ENCODE results near the gene CELF1.
A peak's percentile ranks its signal among the peaks of the same experiment; 100 is the strongest.
"Not testable (repeated sequence)": the region's sequence is repeated elsewhere in the genome, so short reads cannot be mapped to it uniquely, and the experiment has no call there.

CELF1 gene

DNA sequence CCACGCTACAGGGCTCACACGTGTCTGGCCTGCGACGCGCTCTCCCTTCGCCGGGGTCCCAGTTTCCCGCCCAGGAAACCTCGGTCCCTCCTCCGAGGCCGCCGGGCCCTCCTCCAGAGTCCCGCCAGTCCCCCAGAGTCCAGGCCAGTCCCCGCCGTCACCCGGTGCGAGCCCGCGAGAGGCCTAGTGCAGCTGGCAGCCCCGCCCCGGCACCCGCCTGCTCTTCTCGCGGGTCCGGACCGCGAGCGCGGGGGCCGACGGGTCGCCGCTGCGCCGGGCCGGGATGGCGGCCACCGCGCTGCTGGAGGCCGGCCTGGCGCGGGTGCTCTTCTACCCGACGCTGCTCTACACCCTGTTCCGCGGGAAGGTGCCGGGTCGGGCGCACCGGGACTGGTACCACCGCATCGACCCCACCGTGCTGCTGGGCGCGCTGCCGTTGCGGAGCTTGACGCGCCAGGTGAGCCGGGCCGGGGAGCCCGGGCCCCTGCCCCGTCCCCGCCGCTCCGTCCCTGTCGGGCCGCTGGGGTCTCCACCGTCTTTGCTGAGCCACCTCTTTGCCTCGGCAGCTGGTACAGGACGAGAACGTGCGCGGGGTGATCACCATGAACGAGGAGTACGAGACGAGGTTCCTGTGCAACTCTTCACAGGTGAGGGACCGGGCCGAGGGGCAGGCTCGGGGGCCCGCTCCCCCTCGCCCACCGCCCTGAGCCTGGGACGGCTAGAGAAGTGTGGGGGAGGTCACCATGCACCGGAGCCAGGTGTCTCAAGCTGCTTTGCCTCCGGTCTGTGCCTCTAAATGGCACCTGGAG is 12.6 kb upstream of the CELF1 start, which contains the start of gene PTPMT1:
Gene PTPMT1 (plus strand): TSS at position 260 of the 809 bp plus-strand sequence. CDS start 24 bp downstream, at position 284.
- Mint-ChIP-seq H3K27me3 (no peaks in the 10 kb centered on the region), H3K4me1 (peaks cover 31% of the 10 kb centered on the region), H3K27ac (peak within 1 kb of the TSS; percentile 82), H3K4me3 (peak within 1 kb of the TSS; percentile 76), H3K9me3 (no peaks in the 10 kb centered on the region), H3K36me3 (peaks cover 17% of the 10 kb centered on the region)
- CTCF ChIA-PET: interaction anchor here (0.7 to 2.0 kb wide), 3 partner anchors 12 to 87 kb away, joined by 3 to 8 read pairs (median 3); partner anchors contain the start of gene CELF1
- DNase-seq: peak; percentile 80

GRCh38 chr11:47564933-47565339 is 12.0 kb upstream of the CELF1 start:
- Mint-ChIP-seq H3K27ac (peak overlapping the region; percentile 62), H3K4me3 (peak overlapping the region; percentile 76), H3K36me3 (peaks cover 17% of the 10 kb centered on the region), H3K4me1 (peaks cover 31% of the 10 kb centered on the region), H3K9me3 (no peaks in the 10 kb centered on the region), H3K27me3 (no peaks in the 10 kb centered on the region)
- no peak for DNase-seq
- CTCF ChIA-PET: interaction anchor here (1.2 to 2.0 kb wide), 3 partner anchors 12 to 387 kb away, joined by 3 to 8 read pairs (median 4); partner anchors contain the start of gene CELF1

DNA sequence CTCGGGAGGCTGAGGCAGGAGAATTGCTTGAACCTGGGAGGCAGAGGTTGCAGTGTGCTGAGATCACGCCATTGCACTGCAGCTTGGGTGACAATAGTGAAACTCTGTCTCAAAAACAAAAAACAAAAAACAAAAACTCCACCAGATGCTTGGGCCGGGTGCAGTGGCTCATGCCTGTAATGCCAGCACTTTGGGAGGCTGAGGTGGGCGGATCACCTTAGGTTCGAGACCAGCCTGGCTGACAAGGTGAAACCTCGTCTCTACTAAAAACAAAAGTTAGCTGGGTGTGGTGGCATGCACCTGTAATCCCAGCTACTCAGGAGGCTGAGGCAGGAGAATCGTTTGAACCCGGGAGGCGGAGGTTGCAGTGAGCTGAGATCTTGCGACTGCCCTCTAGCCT is 11.4 kb upstream of the CELF1 start:
- not testable (repeated sequence) for DNase-seq, H3K9me3 Mint-ChIP-seq, H3K27me3 Mint-ChIP-seq
- H3K36me3 Mint-ChIP-seq: peaks cover 11% of the 10 kb centered on the region
- peak overlapping the region; percentile 67 for H3K27ac Mint-ChIP-seq
- peaks cover 31% of the 10 kb centered on the region for H3K4me1 Mint-ChIP-seq
- CTCF ChIA-PET: interaction anchor here (1.2 to 2.0 kb wide), 3 partner anchors 11 to 386 kb away, joined by 3 to 8 read pairs (median 4); partner anchors contain the start of gene CELF1
- peak overlapping the region; percentile 56 for H3K4me3 Mint-ChIP-seq

GRCh38 chr11:47562393-47562792 is 9.5 kb upstream of the CELF1 start:
- H3K36me3 Mint-ChIP-seq, H3K27ac Mint-ChIP-seq, CTCF ChIA-PET, H3K27me3 Mint-ChIP-seq, H3K4me3 Mint-ChIP-seq, DNase-seq, H3K9me3 Mint-ChIP-seq: not testable (repeated sequence)
- H3K4me1 Mint-ChIP-seq: peaks cover 31% of the 10 kb centered on the region

GRCh38 chr11:47560426-47560825 is 7.5 kb upstream of the CELF1 start:
- CTCF ChIA-PET: interaction anchor here (0.6 kb wide), 1 partner anchor 150 kb away, joined by 3 read pairs; no protein-coding TSS in a partner anchor
- H3K27me3 Mint-ChIP-seq: no peaks in the 10 kb centered on the region
- no peaks in the 10 kb centered on the region for H3K9me3 Mint-ChIP-seq
- H3K4me1 Mint-ChIP-seq: peaks cover 15% of the 10 kb centered on the region
- H3K4me3 Mint-ChIP-seq: no peak overlapping the region
- no peak overlapping the region for H3K27ac Mint-ChIP-seq
- peaks cover under 1% of the 10 kb centered on the region for H3K36me3 Mint-ChIP-seq
- DNase-seq: no peak

DNA sequence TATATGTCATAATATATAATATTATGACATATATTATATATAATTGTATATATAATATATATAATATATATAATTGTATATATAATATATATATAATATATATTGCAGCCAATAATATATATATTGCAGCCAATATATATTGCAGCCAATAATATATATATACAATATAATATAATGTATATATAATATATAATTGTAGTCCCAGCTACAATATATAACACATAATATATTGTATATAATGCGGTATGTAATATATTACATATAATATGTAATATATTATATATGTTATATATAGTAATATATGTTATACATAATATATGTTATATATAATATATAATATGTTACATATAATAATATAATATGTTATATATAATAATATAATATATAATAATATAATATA is 5.8 kb upstream of the CELF1 start:
- no peak for DNase-seq
- H3K4me3 Mint-ChIP-seq: no peak overlapping the region
- no peak overlapping the region for H3K27ac Mint-ChIP-seq
- CTCF ChIA-PET: interaction anchor here (0.6 kb wide), 1 partner anchor 27 kb away, joined by 3 read pairs; no protein-coding TSS in a partner anchor
- peaks cover 2% of the 10 kb centered on the region for H3K36me3 Mint-ChIP-seq
- H3K27me3 Mint-ChIP-seq: no peaks in the 10 kb centered on the region
- H3K9me3 Mint-ChIP-seq: no peaks in the 10 kb centered on the region
- peaks cover 10% of the 10 kb centered on the region for H3K4me1 Mint-ChIP-seq

DNA sequence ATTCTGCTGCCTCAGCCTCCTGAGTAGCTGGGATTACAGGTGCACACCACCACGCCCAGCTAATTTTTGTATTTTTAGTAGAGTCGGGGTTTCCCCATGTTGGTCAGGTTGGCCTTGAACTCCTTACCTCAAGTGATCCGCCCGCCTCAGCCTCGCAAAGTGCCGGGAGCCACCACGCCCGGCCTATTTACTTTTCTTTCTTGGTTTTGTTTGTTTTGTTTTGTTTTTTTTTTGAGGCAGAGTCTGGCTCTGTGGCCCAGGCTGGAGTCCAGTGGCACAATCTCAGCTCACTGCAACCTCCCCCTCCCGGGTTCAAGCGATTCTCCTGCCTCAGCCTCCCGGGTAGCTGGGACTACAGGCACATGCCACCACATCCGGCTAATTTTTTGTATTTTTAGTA is 4.1 kb upstream of the CELF1 start:
- H3K4me3 Mint-ChIP-seq, H3K27me3 Mint-ChIP-seq, DNase-seq, CTCF ChIA-PET, H3K27ac Mint-ChIP-seq, H3K36me3 Mint-ChIP-seq, H3K9me3 Mint-ChIP-seq: not testable (repeated sequence)
- peaks cover 17% of the 10 kb centered on the region for H3K4me1 Mint-ChIP-seq

DNA sequence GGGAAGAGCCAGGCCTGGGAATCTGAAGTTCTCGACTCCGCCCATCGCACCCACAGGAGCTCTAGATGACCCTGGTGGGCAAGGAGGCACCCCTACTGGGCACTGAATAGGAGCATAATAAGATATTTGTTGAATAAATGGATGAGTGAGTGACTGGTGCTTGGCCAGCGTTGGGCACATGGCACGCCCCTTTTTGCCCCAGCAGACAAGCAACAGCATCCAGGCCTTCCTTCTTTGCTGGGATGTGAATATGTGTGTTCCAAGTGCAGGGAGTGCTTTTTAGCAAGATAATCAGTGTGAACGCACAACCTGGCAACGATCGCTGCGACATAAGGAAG is 443 bp upstream of the CELF1 start:
- peaks cover 42% of the 10 kb centered on the region for H3K4me1 Mint-ChIP-seq
- peak overlapping the region; percentile 99 for H3K4me3 Mint-ChIP-seq
- no peak for DNase-seq
- peaks cover 4% of the 10 kb centered on the region for H3K27me3 Mint-ChIP-seq
- CTCF ChIA-PET: interaction anchor here (0.6 to 1.9 kb wide), 9 partner anchors 9 to 84 kb away, joined by 3 to 8 read pairs (median 5); partner anchors contain the start of genes KBTBD4, NDUFS3 and PTPMT1
- peak overlapping the region; percentile 81 for H3K27ac Mint-ChIP-seq
- H3K36me3 Mint-ChIP-seq: peaks cover 26% of the 10 kb centered on the region
- H3K9me3 Mint-ChIP-seq: no peaks in the 10 kb centered on the region

DNA sequence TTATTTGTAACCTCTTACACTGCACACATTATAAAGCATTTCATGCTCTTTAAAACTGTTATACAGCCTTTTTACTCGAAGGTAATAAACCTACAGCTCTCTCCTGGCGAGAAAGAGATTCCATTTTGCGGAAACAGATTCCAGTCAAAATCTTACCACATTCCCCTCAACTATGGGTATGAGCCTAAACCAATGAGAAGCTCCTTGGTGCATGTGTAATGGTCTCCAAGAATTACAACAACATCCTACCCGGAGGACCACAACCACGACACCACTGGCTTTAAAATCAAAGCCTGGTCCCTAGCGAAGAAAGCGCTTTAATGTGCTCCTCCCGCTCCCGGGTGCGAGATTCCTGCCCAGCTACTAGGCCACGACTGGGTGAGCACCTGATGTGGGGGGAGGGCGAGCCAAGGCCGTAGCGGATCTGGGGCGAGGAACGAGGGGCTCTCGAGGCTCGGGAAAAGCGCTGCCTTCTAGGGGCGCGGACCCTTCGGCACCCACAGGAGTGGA is 821 bp downstream of the CELF1 start:
- CTCF ChIA-PET: interaction anchor here (0.6 to 3.2 kb wide), 11 partner anchors 11 to 164 kb away, joined by 3 to 13 read pairs (median 3); partner anchors contain the start of genes AGBL2 and KBTBD4
- Mint-ChIP-seq H3K4me1 (peaks cover 51% of the 10 kb centered on the region), H3K4me3 (peak overlapping the region; percentile 99), H3K27me3 (peaks cover 4% of the 10 kb centered on the region), H3K9me3 (no peaks in the 10 kb centered on the region), H3K36me3 (peaks cover 28% of the 10 kb centered on the region), H3K27ac (peak overlapping the region; percentile 95)
- peak; percentile 47 for DNase-seq

DNA sequence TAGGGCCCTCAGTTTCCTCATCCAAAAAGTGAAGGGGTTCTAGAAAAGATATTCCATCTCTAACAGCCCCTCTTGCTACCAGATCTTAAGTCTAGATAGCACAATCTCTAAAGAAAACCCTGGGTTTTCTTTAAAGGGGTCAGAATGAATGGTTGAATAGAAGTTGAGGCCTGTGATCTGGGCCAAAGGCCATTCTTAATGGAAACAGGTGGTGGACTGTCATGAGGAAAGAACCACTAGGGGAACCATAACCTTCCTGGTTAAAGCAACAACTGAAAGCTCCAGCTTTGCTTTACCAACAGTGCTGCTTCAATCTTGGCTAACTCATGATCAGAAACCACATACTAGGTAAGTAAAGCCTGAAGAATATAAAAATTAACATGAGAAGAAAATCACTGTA is 1.8 kb downstream of the CELF1 start:
- DNase-seq: no peak
- Mint-ChIP-seq H3K36me3 (peaks cover 31% of the 10 kb centered on the region), H3K27me3 (peaks cover 4% of the 10 kb centered on the region), H3K4me1 (peaks cover 53% of the 10 kb centered on the region), H3K4me3 (peak overlapping the region; percentile 99), H3K9me3 (no peaks in the 10 kb centered on the region), H3K27ac (peak overlapping the region; percentile 95)
- CTCF ChIA-PET: interaction anchor here (1.0 to 3.2 kb wide), 5 partner anchors 10 to 42 kb away, joined by 3 to 13 read pairs (median 3); no protein-coding TSS in a partner anchor

- Mint-ChIP-seq H3K9me3 (no peaks in the 10 kb centered on the region), H3K27ac (peak overlapping the region; percentile 7), H3K4me1 (peaks cover 53% of the 10 kb centered on the region), H3K4me3 (peak overlapping the region; percentile 47), H3K36me3 (peaks cover 31% of the 10 kb centered on the region), H3K27me3 (peaks cover 4% of the 10 kb centered on the region)
- CTCF ChIA-PET: interaction anchor here (3.2 kb wide), 1 partner anchor 9 kb away, joined by 13 read pairs; no protein-coding TSS in a partner anchor
- no peak for DNase-seq
Measured at GRCh38 chr11:47550288-47551047, 2.5 kb downstream of the CELF1 start.

- H3K27me3 Mint-ChIP-seq, DNase-seq, H3K27ac Mint-ChIP-seq, H3K4me3 Mint-ChIP-seq, H3K9me3 Mint-ChIP-seq, CTCF ChIA-PET: not testable (repeated sequence)
- H3K4me1 Mint-ChIP-seq: peaks cover 50% of the 10 kb centered on the region
- peaks cover 19% of the 10 kb centered on the region for H3K36me3 Mint-ChIP-seq
Measured at GRCh38 chr11:47546274-47546673, 6.7 kb downstream of the CELF1 start.

DNA sequence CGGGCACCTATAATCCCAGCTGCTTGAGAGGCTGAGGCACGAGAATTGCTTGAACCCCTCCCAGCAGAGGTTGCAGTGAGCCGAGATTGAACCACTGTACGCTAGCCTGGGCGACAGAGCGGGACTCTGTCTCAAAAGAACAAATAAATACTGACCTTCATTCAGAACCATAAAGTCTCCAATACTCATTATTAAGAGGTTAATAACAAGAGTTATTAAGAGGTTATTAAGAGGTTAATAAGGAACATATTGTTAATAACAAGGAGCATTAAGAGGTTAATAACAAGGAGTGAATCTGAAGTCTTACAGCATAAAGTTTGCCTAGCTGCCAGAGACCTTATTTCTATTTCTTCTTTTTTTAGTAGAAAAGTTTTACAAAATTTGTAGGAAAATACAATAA is 7.6 kb downstream of the CELF1 start:
- Mint-ChIP-seq H3K27ac (no peak overlapping the region), H3K4me1 (peaks cover 50% of the 10 kb centered on the region), H3K4me3 (no peak overlapping the region), H3K36me3 (peaks cover 19% of the 10 kb centered on the region), H3K27me3 (no peaks in the 10 kb centered on the region), H3K9me3 (no peaks in the 10 kb centered on the region)
- CTCF ChIA-PET: no interaction called here
- DNase-seq: no peak

DNA sequence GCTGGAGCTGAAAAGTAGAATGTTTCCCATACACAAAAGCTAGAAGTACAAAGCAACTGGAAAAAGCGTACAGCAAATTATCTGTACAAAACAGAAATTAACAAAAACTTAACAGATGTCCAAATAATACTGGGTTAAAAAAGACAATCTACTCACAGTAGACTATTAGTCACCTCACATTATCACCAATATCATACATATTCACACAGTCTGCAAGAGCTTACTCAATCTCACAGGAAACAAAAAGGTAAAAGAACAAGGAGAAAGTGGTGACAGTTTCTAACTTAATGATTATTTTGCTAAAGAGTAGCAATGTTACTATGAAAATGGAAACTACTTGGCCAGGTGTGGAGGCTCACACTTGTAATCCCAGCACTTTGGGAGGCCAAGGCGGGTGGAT is 11.9 kb downstream of the CELF1 start:
- DNase-seq: no peak
- no peak overlapping the region for H3K4me3 Mint-ChIP-seq
- H3K36me3 Mint-ChIP-seq: peaks cover 20% of the 10 kb centered on the region
- peaks cover 44% of the 10 kb centered on the region for H3K4me1 Mint-ChIP-seq
- H3K27ac Mint-ChIP-seq: no peak overlapping the region
- CTCF ChIA-PET: interaction anchor here (2.0 kb wide), 1 partner anchor 10 kb away, joined by 13 read pairs; no protein-coding TSS in a partner anchor
- H3K27me3 Mint-ChIP-seq: no peaks in the 10 kb centered on the region
- no peaks in the 10 kb centered on the region for H3K9me3 Mint-ChIP-seq
